GM18858 (cell line): ENCODE data around the gene PADI6.
"Not testable (repeated sequence)": the region's sequence is repeated elsewhere in the genome, so short reads cannot be mapped to it uniquely, and the experiment has no call there.

Experiments used
- ATAC-seq: cut with Tn5 transposase; IDR thresholded peaks from one replicate; pipeline ENCODE4 v1.9.1; 2021; ENCODE audit not compliant: unreplicated experiment

Gene PADI6

GRCh38 chr1:17404034-17404684 is 32.2 kb downstream of the PADI6 start:
- ATAC-seq, result no peak

GRCh38 chr1:17404820-17405219 is 32.8 kb downstream of the PADI6 start:
- no peak for ATAC-seq

GRCh38 chr1:17405898-17406759 is 34.1 kb downstream of the PADI6 start:
- ATAC-seq, result no peak

GRCh38 chr1:17406760-17407475 is 34.9 kb downstream of the PADI6 start:
- ATAC-seq, result not testable (repeated sequence)

GRCh38 chr1:17407786-17408514 is 36.0 kb downstream of the PADI6 start:
- not testable (repeated sequence) for ATAC-seq

GRCh38 chr1:17409391-17409811 is 37.4 kb downstream of the PADI6 start:
- ATAC-seq, result no peak

- ATAC-seq, result no peak
Observed at GRCh38 chr1:17412093-17412870, 40.3 kb downstream of the PADI6 start.

GRCh38 chr1:17414022-17414421 is 42.0 kb downstream of the PADI6 start:
- no peak for ATAC-seq

GRCh38 chr1:17416389-17416788 is 44.4 kb downstream of the PADI6 start:
- no peak for ATAC-seq

- no peak for ATAC-seq
Observed at GRCh38 chr1:17419626-17420328, 47.8 kb downstream of the PADI6 start.

- ATAC-seq, result no peak
Observed at GRCh38 chr1:17420391-17420918, 48.5 kb downstream of the PADI6 start.

- ATAC-seq, result no peak
Observed at GRCh38 chr1:17422461-17422860, 50.5 kb downstream of the PADI6 start.

- ATAC-seq, result no peak
Observed at GRCh38 chr1:17423781-17424245, 51.8 kb downstream of the PADI6 start.

- ATAC-seq, result no peak
Observed at GRCh38 chr1:17425806-17426600, 54.0 kb downstream of the PADI6 start.

GRCh38 chr1:17427696-17428660 is 56.0 kb downstream of the PADI6 start:
- no peak for ATAC-seq

- ATAC-seq, result no peak
Observed at GRCh38 chr1:17429183-17429582, 57.2 kb downstream of the PADI6 start.

GRCh38 chr1:17432412-17432811 is 60.4 kb downstream of the PADI6 start:
- no peak for ATAC-seq
